ENCODE results near the gene GYS1.
A peak's percentile ranks its signal among the peaks of the same experiment; 100 is the strongest.

GYS1 gene

DNA sequence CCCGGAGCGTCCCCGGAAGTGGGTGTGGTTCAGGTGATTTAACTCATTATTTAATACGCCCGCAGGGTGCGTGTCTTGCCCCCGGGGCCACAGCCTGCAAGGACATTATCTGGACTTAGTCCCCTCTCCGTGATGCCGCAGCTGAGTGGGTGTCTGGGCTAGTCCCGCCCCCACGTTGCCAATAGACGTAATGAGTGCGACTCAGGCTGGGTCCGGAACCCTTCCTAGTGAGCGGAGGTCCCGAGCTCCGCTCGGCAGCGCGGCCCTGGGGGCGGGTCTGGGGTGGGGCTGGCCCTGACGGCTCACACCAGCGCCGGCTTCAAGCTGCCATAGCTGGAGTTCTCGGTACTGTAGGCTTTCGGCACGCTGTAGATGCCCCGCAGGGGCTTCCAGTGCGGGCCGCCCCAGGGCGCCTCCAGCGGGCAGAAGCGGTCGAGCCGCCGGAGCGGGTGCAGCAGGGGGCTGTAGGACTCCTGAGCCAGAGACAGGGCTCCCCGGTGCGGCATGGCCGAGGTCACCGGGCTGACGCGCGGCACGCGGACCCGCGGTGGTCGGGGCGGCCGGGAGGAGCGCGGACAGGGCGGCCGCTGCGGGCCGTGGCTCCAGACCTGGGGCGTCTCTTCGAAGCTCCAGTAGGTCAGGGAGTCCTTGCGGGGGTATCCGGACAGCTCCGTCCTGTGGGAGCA, 24.7 kb upstream of the GYS1 start:
- DNase-seq (ENCODE audit: low read depth in 3 of 3) = peak; percentile 28 to 61 (median 29)

GRCh38 chr19:49017041-49017665, 24.0 kb upstream of the GYS1 start, which contains the start of gene LHB:
TSS of gene LHB (minus strand) at chr19:49017091. CDS start at chr19:49017081, 10 bp downstream.
- no peak for DNase-seq (ENCODE audit: low read depth in 3 of 3)

GRCh38 chr19:49016067-49016839, 23.1 kb upstream of the GYS1 start:
- DNase-seq (ENCODE audit: low read depth in 3 of 3) = no peak

DNA sequence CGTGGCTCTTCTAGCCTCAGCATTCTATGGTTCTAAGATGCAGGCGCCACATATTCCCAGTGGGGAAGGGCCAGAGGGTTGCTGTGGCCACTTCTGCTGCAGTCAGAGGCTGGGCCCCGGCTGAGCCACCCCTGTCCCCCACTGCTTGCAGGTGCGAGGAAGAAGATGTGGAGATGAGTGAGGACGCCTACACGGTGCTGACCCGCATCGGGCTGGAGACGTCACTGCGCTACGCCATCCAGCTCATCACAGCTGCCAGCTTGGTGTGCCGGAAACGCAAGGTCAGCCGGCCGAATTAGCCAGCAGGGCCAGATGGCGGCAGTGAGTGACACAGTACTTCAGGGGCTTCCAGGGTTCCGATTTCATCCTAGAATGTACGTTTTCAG, 21.8 kb upstream of the GYS1 start:
- DNase-seq (ENCODE audit: low read depth in 3 of 3) = no peak

- DNase-seq (ENCODE audit: low read depth in 3 of 3) = no peak
Measured at GRCh38 chr19:49014123-49014869, 21.2 kb upstream of the GYS1 start.

DNA sequence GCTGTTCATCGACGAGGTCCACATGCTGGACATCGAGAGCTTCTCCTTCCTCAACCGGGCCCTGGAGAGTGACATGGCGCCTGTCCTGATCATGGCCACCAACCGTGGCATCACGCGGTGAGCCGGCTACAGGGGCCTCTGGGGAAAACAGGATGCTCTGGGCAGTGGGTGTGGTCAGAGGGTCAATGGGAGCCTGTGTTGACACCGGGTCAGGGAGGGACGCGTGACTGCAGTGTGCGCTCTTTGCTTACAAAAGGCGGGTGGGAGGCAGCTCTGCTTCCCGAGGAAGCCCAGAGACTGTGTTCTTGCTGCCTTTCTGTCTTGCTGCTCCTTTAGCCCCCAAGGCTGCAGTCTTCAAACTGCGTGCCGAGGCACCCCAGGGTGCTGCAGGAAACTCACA, 18.1 kb upstream of the GYS1 start:
- DNase-seq (ENCODE audit: low read depth in 3 of 3) = no peak

DNA sequence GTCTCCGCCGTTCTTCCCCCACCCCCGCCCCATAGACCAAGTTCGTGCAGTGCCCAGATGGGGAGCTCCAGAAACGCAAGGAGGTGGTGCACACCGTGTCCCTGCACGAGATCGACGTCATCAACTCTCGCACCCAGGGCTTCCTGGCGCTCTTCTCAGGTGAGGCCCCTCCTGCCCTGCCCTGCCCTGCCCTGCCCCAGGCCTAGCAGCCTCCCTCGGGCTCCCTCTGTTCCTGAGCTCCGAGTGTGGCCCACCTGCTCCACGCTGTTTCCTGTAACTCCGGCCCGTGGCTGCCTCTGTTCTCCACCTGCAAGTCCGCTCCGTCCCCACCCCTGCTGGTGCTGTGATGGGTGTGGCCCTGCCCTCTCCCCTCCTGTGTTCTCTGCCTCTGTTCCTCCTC, 17.3 kb upstream of the GYS1 start:
- no peak for DNase-seq (ENCODE audit: low read depth in 3 of 3)

- no peak for DNase-seq (ENCODE audit: low read depth in 3 of 3)
Measured at GRCh38 chr19:49009828-49010227, 16.7 kb upstream of the GYS1 start.

DNA sequence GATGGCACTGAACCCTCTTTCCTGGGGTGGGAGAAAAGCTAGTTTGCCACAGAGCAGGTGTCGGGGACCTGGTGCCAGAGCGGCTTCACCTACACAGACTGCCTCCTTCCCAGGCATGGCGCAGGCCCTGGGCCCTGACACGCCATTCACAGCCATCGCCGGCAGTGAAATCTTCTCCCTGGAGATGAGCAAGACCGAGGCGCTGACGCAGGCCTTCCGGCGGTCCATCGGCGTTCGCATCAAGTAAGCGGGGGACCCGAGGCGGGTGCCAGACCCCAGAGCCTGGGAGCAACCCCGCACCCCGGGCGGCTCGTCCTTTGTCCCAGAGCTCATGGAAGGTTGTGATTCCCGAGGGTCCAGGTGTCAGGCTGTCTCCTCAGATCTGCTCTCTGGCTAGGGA, 13.8 kb upstream of the GYS1 start:
- DNase-seq (ENCODE audit: low read depth in 3 of 3) = no peak

DNA sequence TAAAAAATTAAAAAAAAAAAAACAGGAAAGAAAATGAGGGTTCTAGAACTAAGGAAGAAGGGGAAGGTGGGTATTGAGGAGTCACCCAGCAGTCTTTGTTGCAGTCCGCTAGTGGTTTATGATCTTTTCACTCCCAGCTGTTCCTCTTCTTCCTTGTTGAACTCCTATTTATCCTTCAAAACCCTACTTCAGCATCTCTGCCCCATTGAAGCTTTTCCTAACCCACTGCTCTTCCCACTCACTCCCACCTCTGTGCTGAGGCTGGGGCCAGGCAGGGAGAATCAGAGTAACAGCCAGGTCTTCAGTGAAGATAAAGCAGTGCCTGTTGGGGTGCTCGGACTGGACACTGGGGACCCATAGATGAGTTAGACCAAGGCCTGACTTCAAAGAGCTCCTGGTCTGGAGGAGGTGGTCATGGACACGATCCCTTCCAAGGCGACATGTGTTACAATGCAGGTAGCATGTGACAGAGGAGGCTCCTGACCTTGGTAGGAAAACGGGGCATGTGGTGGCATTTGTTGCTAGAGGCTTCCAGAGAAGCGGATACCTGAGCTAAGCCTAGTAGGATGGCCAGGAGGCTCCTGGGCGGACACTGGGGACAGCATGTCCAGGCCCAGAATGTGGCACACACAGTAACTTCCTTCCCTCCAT, 12.0 kb upstream of the GYS1 start:
- no peak for DNase-seq (ENCODE audit: low read depth in 3 of 3)

DNA sequence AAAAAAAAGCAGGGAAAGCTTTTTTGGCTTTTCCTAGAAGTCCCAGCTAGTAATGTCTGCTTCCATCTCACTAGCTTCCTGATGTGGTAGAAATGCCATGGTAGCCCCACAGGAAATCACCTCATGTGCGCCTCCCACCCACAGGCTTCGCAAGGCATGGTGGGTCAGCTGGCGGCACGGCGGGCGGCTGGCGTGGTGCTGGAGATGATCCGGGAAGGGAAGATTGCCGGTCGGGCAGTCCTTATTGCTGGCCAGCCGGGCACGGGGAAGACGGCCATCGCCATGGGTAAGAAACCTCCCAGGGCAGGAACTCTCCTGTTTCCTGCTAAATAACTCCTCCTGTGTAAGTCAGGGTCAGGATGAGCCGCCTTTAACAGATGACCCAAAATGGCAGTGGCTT, 11.0 kb upstream of the GYS1 start:
- DNase-seq (ENCODE audit: low read depth in 3 of 3) = no peak

DNA sequence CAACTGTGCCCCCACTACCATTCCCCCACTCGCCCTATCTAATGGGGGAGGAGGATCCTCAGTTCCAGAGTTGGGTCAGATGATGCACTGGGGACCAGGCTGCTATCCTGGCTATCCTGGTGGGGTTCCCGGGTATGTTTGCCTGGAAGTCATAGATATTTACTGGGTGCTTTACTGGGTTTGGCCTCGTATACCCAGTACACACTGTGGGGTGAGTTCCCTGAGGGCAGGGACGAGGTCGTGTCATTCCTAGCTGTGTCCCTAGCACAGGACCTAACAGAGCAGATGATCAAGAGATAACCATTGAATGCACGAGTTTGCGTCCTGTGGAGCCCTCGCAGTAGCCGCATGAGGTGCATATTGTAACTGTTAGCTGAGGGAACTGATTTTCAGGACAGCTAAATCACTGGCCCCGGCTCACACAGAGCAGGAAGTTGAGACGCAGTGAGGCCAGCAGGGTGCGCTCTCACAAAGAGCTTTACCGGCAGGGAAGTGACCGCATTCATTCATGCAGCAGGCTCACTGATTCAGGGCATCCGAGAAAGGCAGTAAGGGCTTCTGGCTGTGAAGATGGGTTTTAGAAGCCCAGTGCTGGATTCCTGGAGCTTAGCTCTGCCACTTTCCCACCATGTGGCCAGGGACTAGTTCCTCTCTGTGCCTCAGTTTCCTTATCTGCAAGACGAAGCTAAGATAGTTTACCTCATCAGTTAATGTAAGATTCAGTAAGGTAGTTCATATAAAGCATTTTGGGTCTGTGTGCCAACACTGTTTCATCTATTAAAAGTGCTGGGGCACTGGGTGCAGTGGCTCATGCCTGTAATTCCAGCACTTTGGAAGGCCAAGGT, 6.6 kb upstream of the GYS1 start:
- DNase-seq (ENCODE audit: low read depth in 3 of 3) = peak in 2 of 3 experiments; percentile 40 to 69

DNA sequence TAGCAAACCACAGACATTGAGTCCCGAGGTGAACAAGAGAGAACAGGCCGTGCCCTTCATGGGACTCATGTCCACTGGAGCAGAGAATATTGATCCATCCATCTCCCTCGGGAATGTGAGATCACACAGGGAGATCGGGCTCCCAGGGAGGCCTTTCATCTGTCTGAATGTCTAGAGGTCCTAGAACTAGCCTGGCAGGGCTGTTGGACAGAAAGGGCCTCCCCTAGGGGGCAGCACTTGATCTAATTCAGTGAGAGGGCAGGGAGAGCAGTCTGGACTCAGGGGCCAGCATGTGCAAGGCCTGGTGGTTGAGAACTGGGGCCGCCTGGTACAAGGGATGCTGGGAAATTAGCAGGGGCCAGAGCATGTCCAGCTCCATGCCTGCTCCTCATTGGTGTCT, 4.9 kb upstream of the GYS1 start:
- peak in 1 of 3 experiments; percentile 47 for DNase-seq (ENCODE audit: low read depth in 3 of 3)

GRCh38 chr19:48994035-48994386, 902 bp upstream of the GYS1 start:
- DNase-seq (ENCODE audit: low read depth in 3 of 3) = no peak

DNA sequence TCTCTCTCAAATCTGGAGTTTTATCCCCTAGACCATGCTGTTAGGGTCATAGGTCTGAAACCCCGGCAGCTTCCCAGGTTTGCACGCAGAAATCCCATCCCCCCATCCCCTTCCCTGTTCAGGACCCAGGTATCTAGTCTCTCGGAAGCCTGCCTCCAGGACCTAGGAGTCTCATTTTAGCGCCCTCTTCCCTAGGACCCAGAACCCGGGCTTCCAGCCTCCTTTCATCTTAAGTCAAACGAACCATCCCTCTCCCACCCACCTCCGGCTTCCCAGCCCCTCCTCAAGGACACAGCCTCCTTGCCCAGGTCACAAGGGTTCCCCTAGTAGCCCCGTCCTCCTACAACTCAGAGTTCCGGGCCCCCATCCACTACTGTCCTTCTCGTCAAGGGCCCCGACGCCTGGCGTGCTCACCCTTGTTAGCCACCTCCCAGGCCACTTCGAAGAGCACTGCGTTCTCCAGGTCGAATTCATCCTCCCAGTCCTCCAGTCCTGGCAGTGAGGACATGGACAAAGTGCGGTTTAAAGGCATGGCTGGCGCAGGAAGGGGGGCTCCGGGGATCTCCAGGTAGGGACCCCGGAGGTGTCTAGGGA, 431 bp downstream of the GYS1 start:
- no peak for DNase-seq (ENCODE audit: low read depth in 3 of 3)

- no peak for DNase-seq (ENCODE audit: low read depth in 3 of 3)
Measured at GRCh38 chr19:48991873-48992580, 1.1 kb downstream of the GYS1 start.

GRCh38 chr19:48991011-48991609, 2.0 kb downstream of the GYS1 start:
- no peak for DNase-seq (ENCODE audit: low read depth in 3 of 3)

DNA sequence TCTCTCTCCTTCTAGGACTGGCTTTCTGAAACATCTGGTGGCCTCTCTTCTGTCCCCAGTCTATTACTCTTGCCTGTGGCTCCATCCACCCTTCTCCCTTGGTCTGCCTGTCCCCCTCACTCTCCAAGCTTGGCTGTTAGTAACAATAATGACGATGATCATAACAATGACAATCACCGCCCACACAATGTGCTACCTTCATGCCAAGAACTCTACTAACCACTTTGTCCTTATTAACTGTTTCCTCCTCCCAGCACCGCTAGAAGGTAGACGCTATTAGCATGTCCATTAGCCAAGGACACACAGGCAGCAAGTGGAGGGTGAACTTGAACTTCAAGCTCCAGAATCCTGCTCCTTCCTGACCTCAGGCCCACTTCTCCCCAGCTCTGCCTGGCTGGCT, 2.7 kb downstream of the GYS1 start:
- DNase-seq (ENCODE audit: low read depth in 3 of 3) = no peak

- no peak for DNase-seq (ENCODE audit: low read depth in 3 of 3)
Measured at GRCh38 chr19:48989701-48990291, 3.3 kb downstream of the GYS1 start.
